SK-N-MC (cell line): ENCODE results near the gene NRROS.

Experiments
- EZH2 ChIP-seq: fragments of 200-600 bp; sonication (generic); IDR thresholded peaks from one replicate; pipeline ENCODE4 v1.6.1; 2017; ENCODE audit warnings: antibody characterized with exemption
- FOXP2 ChIP-seq: optimal IDR thresholded peaks from 2 replicates; pipeline ENCODE3; 2011; ENCODE audit warnings: mild to moderate bottlenecking, moderate library complexity; ENCODE audit not compliant: insufficient read depth; ENCODE audit errors: extremely low read length, control extremely low read depth
- POLR2AphosphoS5 ChIP-seq: IDR thresholded peaks from 2 replicates; pipeline ENCODE4 v1.6.1; 2012; ENCODE audit warnings: mild to moderate bottlenecking, low read depth, low read length, borderline replicate concordance

DNA sequence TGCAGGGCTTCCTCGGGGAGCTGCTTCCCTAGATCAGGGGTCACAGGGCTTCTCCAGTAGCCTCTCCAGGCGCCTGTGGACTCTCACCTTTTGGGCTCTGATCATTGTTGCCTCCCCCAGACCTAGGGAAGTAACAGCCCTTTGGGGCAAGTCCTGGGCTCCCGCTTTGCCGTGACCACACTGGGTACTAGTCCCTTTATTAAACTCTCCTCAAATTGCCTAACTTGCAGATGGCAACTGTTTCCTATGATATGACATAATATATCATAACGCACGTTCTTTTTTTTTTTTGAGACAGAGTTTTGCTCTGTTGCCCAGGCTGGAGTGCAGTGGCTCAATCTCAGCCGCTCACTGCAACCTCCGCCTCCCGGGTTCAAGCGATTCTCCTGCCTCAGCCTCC is 17.9 kb upstream of the NRROS start:
- TF ChIP-seq EZH2, result no peak
- no peak for TF ChIP-seq POLR2AphosphoS5
- TF ChIP-seq FOXP2, result no peak
